Naive thymus-derived CD4-positive, alpha-beta T cell (primary cell): Measurements from ENCODE around the gene NGDN. TPM values are rescaled to one million over a fixed set of nuclear protein-coding genes. Genes with fewer than 3 reads are reported as not detected.

Experiments
- ATAC-seq: fragments of 150-1000 bp; cut with Tn5 transposase; 2 replicates; pipeline ENCODE4 v1.10.0; 2021; ENCODE audit warnings: mild to moderate bottlenecking, moderate library complexity
- CTCF ChIA-PET: fragments of 350-600 bp; sonication (Branson Sonifier 250); formaldehyde crosslinking; loops from one replicate; lab custom pipeline; 2021; ENCODE audit warnings: antibody characterized with exemption; lab: Charles Lee
- POLR2A ChIA-PET: fragments of 350-600 bp; sonication (Branson Sonifier 250); formaldehyde crosslinking; loops from one replicate; lab custom pipeline; 2021; ENCODE audit warnings: antibody characterized with exemption, inconsistent platforms; lab: Charles Lee
- DNase-seq, 9 donors: peaks; one replicate each; pipeline versions ENCODE4 v3.0.0 to v3.0.0-alpha.2; 2020 to 2022; ENCODE audit warnings: mixed read lengths in 1 of 9
- H3K27ac ChIP-seq: one replicate; pipeline ENCODE4 v1.7.0; 2013; ENCODE audit warnings: mild to moderate bottlenecking, low read depth, low read length, moderate library complexity
- H3K27me3 ChIP-seq, 2 donors: one replicate each; pipeline ENCODE4 v1.7.0; 2013; ENCODE audit warnings: low read length in 2 of 2, mild to moderate bottlenecking in 2 of 2, moderate library complexity in 2 of 2; ENCODE audit not compliant: control insufficient read depth in 2 of 2, insufficient read depth in 2 of 2
- H3K36me3 ChIP-seq, 3 experiments: 1 replicate in 2 of 3; 2 replicates in 1 of 3; pipeline ENCODE4 v1.7.0; 2013; ENCODE audit warnings: low read length in 3 of 3, mild to moderate bottlenecking in 3 of 3, moderate library complexity in 1 of 3; ENCODE audit not compliant: insufficient read depth in 3 of 3, control insufficient read depth in 2 of 3
- H3K4me1 ChIP-seq, 2 donors: one replicate each; pipeline ENCODE4 v1.7.0; 2013; ENCODE audit warnings: low read length in 2 of 2, mild to moderate bottlenecking in 2 of 2, moderate library complexity in 1 of 2; ENCODE audit not compliant: control insufficient read depth in 2 of 2, insufficient read depth in 2 of 2
- H3K4me3 ChIP-seq: 2 replicates; pipeline ENCODE4 v1.7.0; 2013; ENCODE audit warnings: mild to moderate bottlenecking, low read length
- H3K9me3 ChIP-seq, 3 experiments: 1 replicate in 2 of 3; 2 replicates in 1 of 3; pipeline ENCODE4 v1.7.0; 2013; ENCODE audit warnings: low read length in 3 of 3; ENCODE audit not compliant: control insufficient read depth in 2 of 3
- H3K27ac Mint-ChIP-seq, 9 donors: one replicate each; pipeline ENCODE4 v1.8.0; 2020 to 2022; ENCODE audit warnings: mixed read lengths in 9 of 9, mild to moderate bottlenecking in 8 of 9, moderate library complexity in 5 of 9, inconsistent platforms in 2 of 9
- H3K27me3 Mint-ChIP-seq, 5 donors: one replicate each; pipeline ENCODE4 v1.8.0; 2021 to 2022; ENCODE audit warnings: mixed read lengths in 5 of 5, mild to moderate bottlenecking in 1 of 5
- H3K36me3 Mint-ChIP-seq, 5 donors: one replicate each; pipeline ENCODE4 v1.8.0; 2020 to 2022; ENCODE audit warnings: mixed read lengths in 5 of 5, mild to moderate bottlenecking in 3 of 5, inconsistent platforms in 1 of 5
- H3K4me1 Mint-ChIP-seq, 7 donors: one replicate each; pipeline ENCODE4 v1.8.0; 2020 to 2022; ENCODE audit warnings: mixed read lengths in 7 of 7, mild to moderate bottlenecking in 3 of 7, inconsistent platforms in 1 of 7
- H3K4me3 Mint-ChIP-seq, 10 donors: one replicate each; pipeline ENCODE4 v1.8.0; 2020 to 2022; ENCODE audit warnings: mild to moderate bottlenecking in 10 of 10, mixed read lengths in 10 of 10, moderate library complexity in 6 of 10, inconsistent platforms in 2 of 10
- H3K9me3 Mint-ChIP-seq, 11 donors: one replicate each; pipeline ENCODE4 v1.8.0; 2020 to 2022; ENCODE audit warnings: mixed read lengths in 11 of 11, mild to moderate bottlenecking in 4 of 11, inconsistent platforms in 1 of 11, moderate library complexity in 1 of 11
- intact Hi-C, 2 donors: fragments of 100-400 bp; cut with micrococcal nuclease; formaldehyde crosslinking; loops; one replicate each; pipeline ENCODE4 v1.15.1; 2023
- polyA plus RNA-seq, 2 donors: library from polyadenylated mRNA; unstranded; fragments of 300-500 nt; fragmentation: Illumina TruSeq; gene quantifications; one replicate each; pipeline ENCODE4 v1.2.3, GENCODE V29; 2021
- total RNA-seq, 6 experiments: library from RNA in 5 of 6; stranded (reverse) in 5 of 6; gene quantifications; 1 replicate in 5 of 6; 2 replicates in 1 of 6; pipeline ENCODE4 v1.2.3 and lab custom pipeline; 2021 to 2026

Gene NGDN
- total and polyA plus RNA-seq, 7 experiments from 2014 or later = 52.9 to 152 (median 93.9) TPM

GRCh38 chr14:23439107-23439835 lies 30.2 kb upstream of the NGDN start:
- H3K27me3 Mint-ChIP-seq = peaks cover 0 to 23% (median 0%) of the 10 kb centered on the region in 5 donors
- intact Hi-C loops = no loop called here
- H3K27me3 ChIP-seq = no peaks in the 10 kb centered on the region
- CTCF ChIA-PET = no interaction called here
- H3K4me1 Mint-ChIP-seq = peaks cover 0 to 11% (median 0%) of the 10 kb centered on the region in 7 donors
- H3K36me3 Mint-ChIP-seq = no peaks in the 10 kb centered on the region
- no peak overlapping the region for H3K4me3 ChIP-seq
- H3K9me3 ChIP-seq = no peaks in the 10 kb centered on the region
- no peak overlapping the region for H3K27ac ChIP-seq
- no peaks in the 10 kb centered on the region for H3K4me1 ChIP-seq
- no peak overlapping the region for H3K4me3 Mint-ChIP-seq
- peak in 1 of 9 donors; percentile 7 for DNase-seq
- POLR2A ChIA-PET = no interaction called here
- peak overlapping the region in 1 of 9 donors; percentile 27 for H3K27ac Mint-ChIP-seq
- peaks cover 0 to 1% (median 0%) of the 10 kb centered on the region in 11 donors for H3K9me3 Mint-ChIP-seq
- no peak for ATAC-seq
- no peaks in the 10 kb centered on the region for H3K36me3 ChIP-seq

GRCh38 chr14:23441076-23441475 lies 28.4 kb upstream of the NGDN start:
- H3K27me3 Mint-ChIP-seq = peaks cover 0 to 20% (median 0%) of the 10 kb centered on the region in 5 donors
- H3K4me3 Mint-ChIP-seq = no peak overlapping the region
- ChIA-PET POLR2A (no interaction called here), CTCF (no interaction called here)
- no peaks in the 10 kb centered on the region for H3K27me3 ChIP-seq
- H3K4me1 Mint-ChIP-seq = peaks cover 0 to 11% (median 0%) of the 10 kb centered on the region in 7 donors
- H3K4me1 ChIP-seq = no peaks in the 10 kb centered on the region
- intact Hi-C loops = no loop called here
- ATAC-seq (no peak), DNase-seq (no peak)
- H3K4me3 ChIP-seq = no peak overlapping the region
- peaks cover 0 to under 1% (median 0%) of the 10 kb centered on the region in 5 donors for H3K36me3 Mint-ChIP-seq
- H3K9me3 ChIP-seq = no peaks in the 10 kb centered on the region
- no peaks in the 10 kb centered on the region for H3K36me3 ChIP-seq
- H3K27ac Mint-ChIP-seq = no peak overlapping the region
- H3K27ac ChIP-seq = no peak overlapping the region
- H3K9me3 Mint-ChIP-seq = peaks cover 0 to 1% (median 0%) of the 10 kb centered on the region in 11 donors

- ChIA-PET POLR2A (interaction anchor here (1.9 kb wide), 1 partner anchor 10 kb away, joined by 4 read pairs; no protein-coding TSS in a partner anchor), CTCF (no interaction called here)
- peaks cover 0 to 20% (median 0%) of the 10 kb centered on the region in 5 donors for H3K27me3 Mint-ChIP-seq
- Histone ChIP-seq H3K4me1 (no peaks in the 10 kb centered on the region), H3K36me3 (no peaks in the 10 kb centered on the region), H3K27me3 (no peaks in the 10 kb centered on the region), H3K27ac (no peak overlapping the region), H3K4me3 (no peak overlapping the region), H3K9me3 (no peaks in the 10 kb centered on the region)
- ATAC-seq (no peak), DNase-seq (no peak)
- peaks cover 0 to 2% (median 0%) of the 10 kb centered on the region in 5 donors for H3K36me3 Mint-ChIP-seq
- H3K4me1 Mint-ChIP-seq = peaks cover 0 to 8% (median 0%) of the 10 kb centered on the region in 7 donors
- peaks cover 0 to 1% (median 0%) of the 10 kb centered on the region in 11 donors for H3K9me3 Mint-ChIP-seq
- no peak overlapping the region for H3K27ac Mint-ChIP-seq
- no peak overlapping the region for H3K4me3 Mint-ChIP-seq
- intact Hi-C loops = no loop called here
These were observed 26.7 kb upstream of the NGDN start for GRCh38 chr14:23442721-23443356.

- CTCF ChIA-PET = interaction anchor here (0.6 kb wide), 1 partner anchor 122 kb away, joined by 3 read pairs; the partner anchor contains the start of gene PABPN1
- POLR2A ChIA-PET = interaction anchor here (1.9 kb wide), 1 partner anchor 10 kb away, joined by 4 read pairs; no protein-coding TSS in a partner anchor
These were observed 26.1 kb upstream of the NGDN start for GRCh38 chr14:23443411-23443812.

GRCh38 chr14:23443881-23444280 lies 25.6 kb upstream of the NGDN start:
- Mint-ChIP-seq H3K36me3 (peaks cover 0 to 4% (median 0%) of the 10 kb centered on the region in 5 donors), H3K4me3 (no peak overlapping the region), H3K4me1 (peaks cover 0 to 9% (median 0%) of the 10 kb centered on the region in 7 donors), H3K27ac (no peak overlapping the region), H3K9me3 (peaks cover 0 to 2% (median 0%) of the 10 kb centered on the region in 11 donors), H3K27me3 (peaks cover 0 to 20% (median 0%) of the 10 kb centered on the region in 5 donors)
- no peak overlapping the region for H3K27ac ChIP-seq
- ChIA-PET POLR2A (interaction anchor here (1.9 kb wide), 1 partner anchor 9 kb away, joined by 4 read pairs; no protein-coding TSS in a partner anchor), CTCF (interaction anchor here (0.6 kb wide), 1 partner anchor 123 kb away, joined by 3 read pairs; the partner anchor contains the start of gene PABPN1)
- H3K36me3 ChIP-seq = no peaks in the 10 kb centered on the region
- H3K27me3 ChIP-seq = no peaks in the 10 kb centered on the region
- ATAC-seq (no peak), DNase-seq (no peak)
- no peak overlapping the region for H3K4me3 ChIP-seq
- H3K9me3 ChIP-seq = no peaks in the 10 kb centered on the region
- intact Hi-C loops = no loop called here
- no peaks in the 10 kb centered on the region for H3K4me1 ChIP-seq

More at GRCh38 chr14:23443411-23443812, 26.1 kb upstream of the NGDN start:
- Histone ChIP-seq H3K9me3 (no peaks in the 10 kb centered on the region), H3K36me3 (no peaks in the 10 kb centered on the region), H3K27ac (no peak overlapping the region), H3K27me3 (no peaks in the 10 kb centered on the region), H3K4me1 (no peaks in the 10 kb centered on the region), H3K4me3 (no peak overlapping the region)
- H3K9me3 Mint-ChIP-seq = peaks cover 0 to 2% (median 0%) of the 10 kb centered on the region in 11 donors
- no peak overlapping the region for H3K27ac Mint-ChIP-seq
- H3K36me3 Mint-ChIP-seq = peaks cover 0 to 4% (median 0%) of the 10 kb centered on the region in 5 donors
- peaks cover 0 to 20% (median 0%) of the 10 kb centered on the region in 5 donors for H3K27me3 Mint-ChIP-seq
- peaks cover 0 to 9% (median 0%) of the 10 kb centered on the region in 7 donors for H3K4me1 Mint-ChIP-seq
- DNase-seq = no peak
- H3K4me3 Mint-ChIP-seq = no peak overlapping the region
- intact Hi-C loops = no loop called here
- ATAC-seq = no peak

- intact Hi-C loops = no loop called here
- no peak for ATAC-seq
- CTCF ChIA-PET = no interaction called here
- H3K4me3 ChIP-seq = no peak overlapping the region
- no peaks in the 10 kb centered on the region for H3K4me1 ChIP-seq
- no peaks in the 10 kb centered on the region for H3K27me3 ChIP-seq
- no peak overlapping the region for H3K27ac Mint-ChIP-seq
- peaks cover 0 to 9% (median 0%) of the 10 kb centered on the region in 7 donors for H3K4me1 Mint-ChIP-seq
- no peak for DNase-seq
- no peak overlapping the region for H3K27ac ChIP-seq
- H3K9me3 Mint-ChIP-seq = peaks cover 0 to 2% (median 0%) of the 10 kb centered on the region in 11 donors
- no peaks in the 10 kb centered on the region for H3K36me3 ChIP-seq
- peaks cover 0 to 22% (median 2%) of the 10 kb centered on the region in 5 donors for H3K27me3 Mint-ChIP-seq
- no peak overlapping the region for H3K4me3 Mint-ChIP-seq
- H3K9me3 ChIP-seq = no peaks in the 10 kb centered on the region
- POLR2A ChIA-PET = interaction anchor here (1.9 kb wide), 1 partner anchor 9 kb away, joined by 4 read pairs; no protein-coding TSS in a partner anchor
- H3K36me3 Mint-ChIP-seq = peaks cover 0 to 4% (median 0%) of the 10 kb centered on the region in 5 donors
These were observed 25.2 kb upstream of the NGDN start for GRCh38 chr14:23444314-23444713.
